Right ventricle myocardium superior (tissue), 1 donor: ENCODE results near the gene CLDND2. TPM values are rescaled to one million over a fixed set of nuclear protein-coding genes. Genes with fewer than 3 reads are reported as not detected.
A peak's percentile ranks its signal among the peaks of the same experiment; 100 is the strongest.

Source experiments
- ATAC-seq: fragments of 200-7000 bp; cut with Tn5 transposase; one replicate; pipeline ENCODE4 v1.9.1; 2020; ENCODE audit warnings: mild to moderate bottlenecking; ENCODE audit not compliant: poor library complexity
- DNase-seq: peaks from one replicate; pipeline ENCODE4 v3.0.0-alpha.2; 2020
- intact Hi-C: fragments of 100-400 bp; cut with DNase I; formaldehyde crosslinking; loops from one replicate; pipeline ENCODE4 v1.11.2; 2022
- total RNA-seq: library from RNA; stranded (reverse); fragmentation: NEBNext Ultra II Directional; extraction: Animal tissue kit (Norgen Biotek cat#: 25700); gene quantifications from one replicate; pipeline ENCODE4 v1.2.1, GENCODE V29; 2021
- donor health status: DM: no; HTN: yes; CAD: no; lungs with severe emphysema.

Gene CLDND2
- total RNA-seq, 1 donor from 2014 or later, result 0.46 TPM

GRCh38 chr19:51339687-51340656 is 28.8 kb downstream of the CLDND2 start:
- peak; percentile 99 for DNase-seq
- ATAC-seq, result peak; percentile 96
- intact Hi-C loops, result loop anchor here (2.0 kb wide), 1 partner anchor 99 kb away; no protein-coding TSS in a partner anchor

GRCh38 chr19:51339313-51339686 is 29.5 kb downstream of the CLDND2 start:
- intact Hi-C loops, result loop anchor here (2.0 kb wide), 1 partner anchor 100 kb away; no protein-coding TSS in a partner anchor
- DNase-seq, result no peak
- no peak for ATAC-seq

GRCh38 chr19:51338563-51339312 is 30.1 kb downstream of the CLDND2 start:
- ATAC-seq (peak; percentile 81), DNase-seq (peak; percentile 89)
- intact Hi-C loops, result loop anchor here (2.0 kb wide), 1 partner anchor 100 kb away; no protein-coding TSS in a partner anchor

GRCh38 chr19:51337861-51338562 is 30.8 kb downstream of the CLDND2 start:
- DNase-seq (peak; percentile 24), ATAC-seq (no peak)
- intact Hi-C loops, result loop anchor here (2.0 kb wide), 1 partner anchor 101 kb away; no protein-coding TSS in a partner anchor

- no peak for ATAC-seq
- DNase-seq, result peak; percentile 29
- intact Hi-C loops, result no loop called here
These were observed 31.5 kb downstream of the CLDND2 start for GRCh38 chr19:51337141-51337860.

GRCh38 chr19:51333836-51334460 is 34.9 kb downstream of the CLDND2 start:
- intact Hi-C loops, result no loop called here
- ATAC-seq (no peak), DNase-seq (no peak)

GRCh38 chr19:51331716-51332115 is 37.1 kb downstream of the CLDND2 start:
- no peak for ATAC-seq
- intact Hi-C loops, result no loop called here
- no peak for DNase-seq

- intact Hi-C loops, result no loop called here
- ATAC-seq (no peak), DNase-seq (no peak)
These were observed 37.6 kb downstream of the CLDND2 start for GRCh38 chr19:51331193-51331592.

GRCh38 chr19:51330366-51330765 is 38.4 kb downstream of the CLDND2 start:
- intact Hi-C loops, result no loop called here
- DNase-seq, result no peak
- ATAC-seq, result no peak

GRCh38 chr19:51329411-51329810 is 39.4 kb downstream of the CLDND2 start:
- intact Hi-C loops, result no loop called here
- DNase-seq (no peak), ATAC-seq (no peak)

GRCh38 chr19:51327066-51328001 is 41.5 kb downstream of the CLDND2 start:
- peak; percentile 67 for DNase-seq
- intact Hi-C loops, result no loop called here
- peak; percentile 60 for ATAC-seq

GRCh38 chr19:51326216-51327065 is 42.4 kb downstream of the CLDND2 start:
- intact Hi-C loops, result no loop called here
- no peak for ATAC-seq
- no peak for DNase-seq

- DNase-seq, result no peak
- intact Hi-C loops, result no loop called here
- ATAC-seq, result no peak
These were observed 43.4 kb downstream of the CLDND2 start for GRCh38 chr19:51325161-51325976.

- intact Hi-C loops, result no loop called here
- ATAC-seq (no peak), DNase-seq (no peak)
These were observed 44.7 kb downstream of the CLDND2 start for GRCh38 chr19:51324167-51324481.

GRCh38 chr19:51323481-51324166 is 45.2 kb downstream of the CLDND2 start:
- ATAC-seq (no peak), DNase-seq (no peak)
- intact Hi-C loops, result no loop called here
